B cell (primary cell): ENCODE measurements around the gene STT3A.

ENCODE experiments used
- CTCF ChIP-seq: fragments of 200-600 bp; IDR thresholded peaks from one replicate; pipeline ENCODE4 v1.8.0; 2022; ENCODE audit warnings: antibody characterized with exemption, mild to moderate bottlenecking
- EZH2 ChIP-seq: IDR thresholded peaks from 2 replicates; pipeline ENCODE4 v1.6.1; 2012; ENCODE audit warnings: borderline replicate concordance, low read depth, mild to moderate bottlenecking, moderate library complexity, low read length; ENCODE audit not compliant: insufficient read depth, poor library complexity, severe bottlenecking

GRCh38 chr11:125624756-125625213, 32.1 kb downstream of the STT3A start, which contains the start of gene CHEK1:
- no peak for TF ChIP-seq CTCF
- no peak for TF ChIP-seq EZH2
